HepG2 (cell line): ENCODE results near the gene RPL6. TPM values are rescaled to one million over a fixed set of nuclear protein-coding genes. Genes with fewer than 3 reads are reported as not detected.

Source experiments
- FIP1L1 ChIP-seq: fragments of 200-400 bp; formaldehyde crosslinking; IDR thresholded peaks from 2 replicates; pipeline ENCODE4 v1.6.1; 2018; ENCODE audit warnings: low read depth, mild to moderate bottlenecking, low read length, moderate library complexity, borderline replicate concordance; ENCODE audit not compliant: insufficient read depth
- JDP2 ChIP-seq: sonication (generic); formaldehyde crosslinking; IDR thresholded peaks from 2 replicates; pipeline ENCODE4 v1.8.1; 2022; ENCODE audit warnings: missing genetic modification reagents, borderline replicate concordance
- MED13 ChIP-seq: sonication (generic); formaldehyde crosslinking; IDR thresholded peaks from 2 replicates; pipeline ENCODE4 v1.5.0; 2020; ENCODE audit warnings: missing genetic modification reagents
- NFYC ChIP-seq: IDR thresholded peaks from 2 replicates; pipeline ENCODE4 v1.6.1; 2016; ENCODE audit warnings: missing genetic modification reagents, missing compliant biosample characterization
- SMYD3 ChIP-seq: sonication (generic); formaldehyde crosslinking; IDR thresholded peaks from 2 replicates; pipeline ENCODE4 v1.8.1; 2023; ENCODE audit warnings: mild to moderate bottlenecking, missing genetic modification reagents
- TARDBP ChIP-seq: sonication (generic); formaldehyde crosslinking; IDR thresholded peaks from 2 replicates; pipeline ENCODE4 v1.8.0; 2022; ENCODE audit warnings: mild to moderate bottlenecking, missing genetic modification reagents
- TP53 ChIP-seq: sonication (generic); formaldehyde crosslinking; conservative IDR thresholded peaks from 2 replicates; pipeline ENCODE4 v1.4.0; 2020; ENCODE audit warnings: missing genetic modification reagents
- XRCC5 ChIP-seq: fragments of 200-400 bp; formaldehyde crosslinking; optimal IDR thresholded peaks from 2 replicates; pipeline ENCODE3; 2017; ENCODE audit warnings: mild to moderate bottlenecking, low read length
- ZC3H4 ChIP-seq: sonication (generic); formaldehyde crosslinking; IDR thresholded peaks from 2 replicates; pipeline ENCODE4 v1.4.0; 2020; ENCODE audit warnings: missing genetic modification reagents, borderline replicate concordance
- ZFP36L2 ChIP-seq: sonication (generic); formaldehyde crosslinking; IDR thresholded peaks from 2 replicates; pipeline ENCODE4 v1.4.0; 2020; ENCODE audit warnings: missing genetic modification reagents
- ZNF543 ChIP-seq: sonication (generic); formaldehyde crosslinking; IDR thresholded peaks from 2 replicates; pipeline ENCODE4 v1.4.0; 2020; ENCODE audit warnings: mild to moderate bottlenecking, missing genetic modification reagents
- ZNF570 ChIP-seq: sonication (generic); formaldehyde crosslinking; IDR thresholded peaks from 2 replicates; pipeline ENCODE4 v1.4.0; 2020; ENCODE audit warnings: mild to moderate bottlenecking, missing genetic modification reagents, borderline replicate concordance
- ZNF678 ChIP-seq: sonication (generic); formaldehyde crosslinking; IDR thresholded peaks from 2 replicates; pipeline ENCODE4 v1.4.0; 2020; ENCODE audit warnings: mild to moderate bottlenecking, missing genetic modification reagents
- ZNF724P ChIP-seq: sonication (generic); formaldehyde crosslinking; IDR thresholded peaks from 2 replicates; pipeline ENCODE4 v1.8.0; 2022; ENCODE audit warnings: missing genetic modification reagents, borderline replicate concordance
- polyA plus RNA-seq, 8 experiments: library from polyadenylated mRNA; depleted of rRNA in 3 of 8; stranded (reverse) in 7 of 8; unstranded in 1 of 8; fragments of >200 nt; fragmentation: Illumina TruSeq in 4 of 8; extraction: Trizol in 4 of 8; gene quantifications; 2 replicates each; pipeline versions ENCODE4 v1.2.1 to v1.2.3, GENCODE V29; 2011 to 2016; ENCODE audit warnings: low read depth in 4 of 8, missing spikeins in 1 of 8, mixed read lengths in 1 of 8; ENCODE audit not compliant: insufficient read depth in 1 of 8
- total RNA-seq, 5 experiments: library from RNA; depleted of rRNA; stranded (reverse); fragments of >200 nt; fragmentation: Illumina TruSeq; extraction: Trizol; gene quantifications; 2 replicates each; pipeline ENCODE4 v1.2.3, GENCODE V29; 2016; ENCODE audit warnings: low read depth in 1 of 5
- TF ChIP-seq, protein P1 (sequence below): sonication (generic); formaldehyde crosslinking; IDR thresholded peaks from 2 replicates; pipeline ENCODE4 v1.5.1; 2020; ENCODE audit warnings: mild to moderate bottlenecking, missing genetic modification reagents
- TF ChIP-seq, protein P2 (sequence below): sonication (generic); formaldehyde crosslinking; IDR thresholded peaks from 2 replicates; pipeline ENCODE4 v1.5.0; 2020; ENCODE audit warnings: missing genetic modification reagents, mild to moderate bottlenecking, borderline replicate concordance
- TF ChIP-seq, protein P3 (sequence below): sonication (generic); formaldehyde crosslinking; IDR thresholded peaks from 2 replicates; pipeline ENCODE4 v1.5.0; 2020; ENCODE audit warnings: missing genetic modification reagents
- TF ChIP-seq, protein P4 (sequence below): sonication (generic); formaldehyde crosslinking; conservative IDR thresholded peaks from 2 replicates; pipeline ENCODE4 v1.5.0; 2020; ENCODE audit warnings: missing genetic modification reagents
- TF ChIP-seq, protein P5 (sequence below): sonication (generic); formaldehyde crosslinking; IDR thresholded peaks from 2 replicates; pipeline ENCODE4 v1.9.0; 2022; ENCODE audit warnings: low read depth, missing genetic modification reagents
- TF ChIP-seq, protein P6 (sequence below), 2 experiments: fragments of 450-650 bp in 1 of 2; sonication (generic) in 1 of 2; formaldehyde crosslinking; IDR thresholded peaks; 2 replicates each; pipeline versions ENCODE4 v1.5.0 to v1.8.0; 2020 to 2022; ENCODE audit warnings: mild to moderate bottlenecking in 1 of 2, missing genetic modification reagents in 1 of 2

RPL6 gene
- total and polyA plus RNA-seq, 2 of the 13 experiments (the other 11 are each of a cell fraction or from before 2014, with no cell fraction given) = 1,551 to 1,719 TPM

DNA sequence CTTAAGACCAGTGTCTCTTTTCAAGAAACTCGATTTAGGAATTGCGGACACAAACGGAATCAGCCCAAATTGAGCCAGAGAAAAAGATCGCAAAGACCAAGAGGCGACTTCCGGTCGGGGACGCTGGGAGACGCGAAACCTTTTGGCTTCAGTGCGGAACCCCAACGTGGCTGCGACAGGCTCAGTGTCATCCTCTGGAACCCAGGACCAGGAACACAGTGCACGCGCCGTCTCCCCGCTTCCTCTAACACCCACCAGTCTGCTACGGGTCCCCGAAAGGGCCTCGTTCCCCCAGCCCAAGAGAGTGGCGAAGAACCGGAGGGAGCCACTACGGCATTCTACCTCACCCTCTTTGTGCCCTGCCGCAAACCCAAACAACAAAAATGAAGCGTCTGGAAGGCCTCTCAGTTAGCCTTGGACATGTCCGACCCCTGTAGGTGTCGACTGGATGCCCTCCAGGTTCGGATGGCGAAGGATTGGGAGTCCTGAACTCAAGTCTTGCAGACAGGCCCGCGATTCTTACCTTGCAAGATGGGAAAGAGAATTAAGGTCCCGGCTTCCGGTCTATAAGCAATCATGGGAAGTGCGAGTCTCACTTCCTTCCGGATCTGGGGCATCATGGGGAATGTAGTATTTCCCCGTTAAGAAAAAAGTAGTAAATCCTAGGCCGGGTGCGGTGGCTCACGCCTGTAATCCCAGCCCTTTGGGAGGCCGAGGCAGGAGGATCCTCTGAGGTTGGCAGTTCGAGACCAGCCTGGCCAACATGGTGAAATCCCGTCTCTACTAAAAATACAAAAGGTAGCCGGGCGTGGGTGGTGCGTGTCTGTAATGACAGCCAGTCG is at the start of gene RPL6 (continued):
- TF ChIP-seq, protein P1, sequence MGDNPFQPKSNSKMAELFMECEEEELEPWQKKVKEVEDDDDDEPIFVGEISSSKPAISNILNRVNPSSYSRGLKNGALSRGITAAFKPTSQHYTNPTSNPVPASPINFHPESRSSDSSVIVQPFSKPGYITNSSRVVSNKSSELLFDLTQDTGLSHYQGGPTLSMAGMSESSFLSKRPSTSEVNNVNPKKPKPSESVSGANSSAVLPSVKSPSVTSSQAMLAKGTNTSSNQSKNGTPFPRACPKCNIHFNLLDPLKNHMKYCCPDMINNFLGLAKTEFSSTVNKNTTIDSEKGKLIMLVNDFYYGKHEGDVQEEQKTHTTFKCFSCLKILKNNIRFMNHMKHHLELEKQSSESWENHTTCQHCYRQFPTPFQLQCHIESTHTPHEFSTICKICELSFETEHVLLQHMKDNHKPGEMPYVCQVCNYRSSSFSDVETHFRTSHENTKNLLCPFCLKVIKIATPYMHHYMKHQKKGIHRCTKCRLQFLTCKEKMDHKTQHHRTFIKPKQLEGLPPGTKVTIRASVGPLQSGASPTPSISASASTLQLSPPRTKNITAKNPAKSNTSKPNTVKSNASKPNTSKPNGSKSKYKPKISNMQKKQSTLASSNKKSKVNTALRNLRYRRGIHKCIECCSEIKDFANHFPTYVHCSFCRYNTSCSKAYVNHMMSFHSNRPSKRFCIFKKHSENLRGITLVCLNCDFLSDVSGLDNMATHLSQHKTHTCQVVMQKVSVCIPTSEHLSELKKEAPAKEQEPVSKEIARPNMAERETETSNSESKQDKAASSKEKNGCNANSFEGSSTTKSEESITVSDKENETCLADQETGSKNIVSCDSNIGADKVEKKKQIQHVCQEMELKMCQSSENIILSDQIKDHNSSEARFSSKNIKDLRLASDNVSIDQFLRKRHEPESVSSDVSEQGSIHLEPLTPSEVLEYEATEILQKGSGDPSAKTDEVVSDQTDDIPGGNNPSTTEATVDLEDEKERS (CRISPR knock-in tag) = peak; percentile 88
- TF ChIP-seq JDP2 = no peak
- TF ChIP-seq, protein P2, sequence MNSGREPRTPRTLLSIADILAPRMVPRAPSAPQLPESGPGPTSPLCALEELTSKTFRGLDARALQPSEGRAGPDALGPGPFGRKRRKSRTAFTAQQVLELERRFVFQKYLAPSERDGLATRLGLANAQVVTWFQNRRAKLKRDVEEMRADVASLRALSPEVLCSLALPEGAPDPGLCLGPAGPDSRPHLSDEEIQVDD (CRISPR knock-in tag) = no peak
- TF ChIP-seq, protein P3, sequence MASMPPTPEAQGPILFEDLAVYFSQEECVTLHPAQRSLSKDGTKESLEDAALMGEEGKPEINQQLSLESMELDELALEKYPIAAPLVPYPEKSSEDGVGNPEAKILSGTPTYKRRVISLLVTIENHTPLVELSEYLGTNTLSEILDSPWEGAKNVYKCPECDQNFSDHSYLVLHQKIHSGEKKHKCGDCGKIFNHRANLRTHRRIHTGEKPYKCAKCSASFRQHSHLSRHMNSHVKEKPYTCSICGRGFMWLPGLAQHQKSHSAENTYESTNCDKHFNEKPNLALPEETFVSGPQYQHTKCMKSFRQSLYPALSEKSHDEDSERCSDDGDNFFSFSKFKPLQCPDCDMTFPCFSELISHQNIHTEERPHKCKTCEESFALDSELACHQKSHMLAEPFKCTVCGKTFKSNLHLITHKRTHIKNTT (CRISPR knock-in tag) = no peak
- TF ChIP-seq, protein P4, sequence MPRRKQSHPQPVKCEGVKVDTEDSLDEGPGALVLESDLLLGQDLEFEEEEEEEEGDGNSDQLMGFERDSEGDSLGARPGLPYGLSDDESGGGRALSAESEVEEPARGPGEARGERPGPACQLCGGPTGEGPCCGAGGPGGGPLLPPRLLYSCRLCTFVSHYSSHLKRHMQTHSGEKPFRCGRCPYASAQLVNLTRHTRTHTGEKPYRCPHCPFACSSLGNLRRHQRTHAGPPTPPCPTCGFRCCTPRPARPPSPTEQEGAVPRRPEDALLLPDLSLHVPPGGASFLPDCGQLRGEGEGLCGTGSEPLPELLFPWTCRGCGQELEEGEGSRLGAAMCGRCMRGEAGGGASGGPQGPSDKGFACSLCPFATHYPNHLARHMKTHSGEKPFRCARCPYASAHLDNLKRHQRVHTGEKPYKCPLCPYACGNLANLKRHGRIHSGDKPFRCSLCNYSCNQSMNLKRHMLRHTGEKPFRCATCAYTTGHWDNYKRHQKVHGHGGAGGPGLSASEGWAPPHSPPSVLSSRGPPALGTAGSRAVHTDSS = no peak
- peak; percentile 84; the same call in 1 of the 2 replicates for TF ChIP-seq ZC3H4
- peak; percentile 18 for TF ChIP-seq NFYC (CRISPR knock-in tag)
- no peak for TF ChIP-seq ZNF570
- TF ChIP-seq, protein P5, sequence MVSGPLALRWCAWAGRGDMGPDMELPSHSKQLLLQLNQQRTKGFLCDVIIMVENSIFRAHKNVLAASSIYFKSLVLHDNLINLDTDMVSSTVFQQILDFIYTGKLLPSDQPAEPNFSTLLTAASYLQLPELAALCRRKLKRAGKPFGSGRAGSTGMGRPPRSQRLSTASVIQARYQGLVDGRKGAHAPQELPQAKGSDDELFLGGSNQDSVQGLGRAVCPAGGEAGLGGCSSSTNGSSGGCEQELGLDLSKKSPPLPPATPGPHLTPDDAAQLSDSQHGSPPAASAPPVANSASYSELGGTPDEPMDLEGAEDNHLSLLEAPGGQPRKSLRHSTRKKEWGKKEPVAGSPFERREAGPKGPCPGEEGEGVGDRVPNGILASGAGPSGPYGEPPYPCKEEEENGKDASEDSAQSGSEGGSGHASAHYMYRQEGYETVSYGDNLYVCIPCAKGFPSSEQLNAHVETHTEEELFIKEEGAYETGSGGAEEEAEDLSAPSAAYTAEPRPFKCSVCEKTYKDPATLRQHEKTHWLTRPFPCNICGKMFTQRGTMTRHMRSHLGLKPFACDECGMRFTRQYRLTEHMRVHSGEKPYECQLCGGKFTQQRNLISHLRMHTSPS = no peak
- no peak for TF ChIP-seq MED13
- peak; percentile 67 for TF ChIP-seq XRCC5
- TF ChIP-seq ZFP36L2 = no peak
- TF ChIP-seq FIP1L1 = no peak
- TF ChIP-seq ZNF543 (CRISPR knock-in tag) = peak; percentile 85
- TF ChIP-seq SMYD3 (CRISPR knock-in tag) = no peak
- no peak for TF ChIP-seq ZNF724P (CRISPR knock-in tag)
- TF ChIP-seq, protein P6, sequence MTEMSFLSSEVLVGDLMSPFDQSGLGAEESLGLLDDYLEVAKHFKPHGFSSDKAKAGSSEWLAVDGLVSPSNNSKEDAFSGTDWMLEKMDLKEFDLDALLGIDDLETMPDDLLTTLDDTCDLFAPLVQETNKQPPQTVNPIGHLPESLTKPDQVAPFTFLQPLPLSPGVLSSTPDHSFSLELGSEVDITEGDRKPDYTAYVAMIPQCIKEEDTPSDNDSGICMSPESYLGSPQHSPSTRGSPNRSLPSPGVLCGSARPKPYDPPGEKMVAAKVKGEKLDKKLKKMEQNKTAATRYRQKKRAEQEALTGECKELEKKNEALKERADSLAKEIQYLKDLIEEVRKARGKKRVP (CRISPR knock-in tag; IDR thresholded peaks at IDR 0.05) = peak in 1 of 2 experiments; percentile 31; a peak in 1 of 4 replicates
- 0 out of 2 replicates have a peak, but pooled peaks have one; percentile 56 for TF ChIP-seq ZNF678 (CRISPR knock-in tag)
- peak; percentile 73 for TF ChIP-seq TARDBP
- peak; percentile 58; the same call in 1 of the 2 replicates for TF ChIP-seq TP53 (CRISPR knock-in tag)
